Fibroblast of skin of left biceps (primary cell): ENCODE data around the gene POFUT1.

Experiments used
- DNase-seq, 2 experiments: peaks; one replicate each; pipeline ENCODE4 v3.0.0-alpha.2; 2013; ENCODE audit warnings: low read depth in 2 of 2

The POFUT1 gene

GRCh38 chr20:32277361-32278198 lies 69.9 kb downstream of the POFUT1 start, which contains the start of gene KIF3B:
Gene KIF3B (plus strand): TSS chr20:32277651. CDS start chr20:32309778, 32,127 bp downstream.
- DNase-seq: peak; percentile 71 to 76

- no peak for DNase-seq
These were observed 70.5 kb downstream of the POFUT1 start for GRCh38 chr20:32278199-32278643.

- no peak for DNase-seq
These were observed 74.0 kb downstream of the POFUT1 start for GRCh38 chr20:32281711-32282110.

- DNase-seq: no peak
These were observed 74.8 kb downstream of the POFUT1 start for GRCh38 chr20:32282461-32282860.

GRCh38 chr20:32285082-32285620 lies 77.5 kb downstream of the POFUT1 start:
- no peak for DNase-seq

- no peak for DNase-seq
These were observed 78.1 kb downstream of the POFUT1 start for GRCh38 chr20:32285621-32286371.

GRCh38 chr20:32287231-32287638 lies 79.6 kb downstream of the POFUT1 start:
- DNase-seq: no peak
